Coronary artery (tissue), 2 donors: ENCODE data around the gene KIAA0930.

Experiments
- DNase-seq: peaks from one replicate; pipeline ENCODE4 v3.0.0-alpha.2; 2017; ENCODE audit warnings: low spot score
- H3K27ac ChIP-seq, 2 donors: fragments of 200-600 bp; sonication (generic); one replicate each; pipeline ENCODE4 v1.5.1; 2016 to 2019
- H3K4me3 ChIP-seq: fragments of 200-600 bp; sonication (generic); 2 replicates; pipeline ENCODE4 v1.5.1; 2016; ENCODE audit warnings: mild to moderate bottlenecking, moderate library complexity
- TF ChIP-seq, protein P1 (sequence below): fragments of 200-600 bp; sonication (generic); IDR thresholded peaks from one replicate; pipeline ENCODE4 v1.5.1; 2019; ENCODE audit warnings: antibody characterized with exemption

KIAA0930 gene

DNA sequence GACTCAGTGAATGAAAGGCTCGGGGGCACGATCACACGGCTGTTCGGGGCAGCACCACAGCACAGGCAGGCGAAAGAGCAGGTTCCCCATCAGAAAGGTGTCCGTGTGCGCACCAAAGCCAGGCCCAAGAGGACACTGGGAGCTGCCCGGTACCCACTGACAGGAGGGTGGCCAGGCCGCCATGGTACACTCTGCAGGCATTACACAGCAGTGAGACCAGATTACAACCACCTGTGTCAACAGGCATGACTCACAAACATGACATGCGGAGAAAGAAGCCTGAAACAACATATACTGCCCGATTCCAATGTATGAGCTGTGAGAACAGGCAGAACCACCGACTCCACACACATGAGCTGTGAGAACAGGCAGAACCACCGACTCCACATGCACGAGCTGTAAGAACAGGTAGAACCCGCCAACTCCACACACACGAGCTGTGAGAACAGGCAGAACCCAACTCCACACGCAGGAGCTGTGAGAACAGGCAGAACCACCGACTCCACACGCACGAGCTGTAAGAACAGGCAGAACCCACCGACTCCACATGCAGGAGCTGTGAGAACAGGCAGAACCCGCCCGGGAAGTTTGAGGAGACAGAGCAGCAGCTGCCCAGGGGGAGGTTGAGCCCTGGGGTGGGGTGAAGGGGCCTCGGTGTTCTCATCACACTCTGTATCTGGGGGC is 32.6 kb downstream of the KIAA0930 start:
- DNase-seq: no peak
- Histone ChIP-seq H3K4me3 (no peak overlapping the region), H3K27ac (no peak overlapping the region)
- TF ChIP-seq, protein P1, sequence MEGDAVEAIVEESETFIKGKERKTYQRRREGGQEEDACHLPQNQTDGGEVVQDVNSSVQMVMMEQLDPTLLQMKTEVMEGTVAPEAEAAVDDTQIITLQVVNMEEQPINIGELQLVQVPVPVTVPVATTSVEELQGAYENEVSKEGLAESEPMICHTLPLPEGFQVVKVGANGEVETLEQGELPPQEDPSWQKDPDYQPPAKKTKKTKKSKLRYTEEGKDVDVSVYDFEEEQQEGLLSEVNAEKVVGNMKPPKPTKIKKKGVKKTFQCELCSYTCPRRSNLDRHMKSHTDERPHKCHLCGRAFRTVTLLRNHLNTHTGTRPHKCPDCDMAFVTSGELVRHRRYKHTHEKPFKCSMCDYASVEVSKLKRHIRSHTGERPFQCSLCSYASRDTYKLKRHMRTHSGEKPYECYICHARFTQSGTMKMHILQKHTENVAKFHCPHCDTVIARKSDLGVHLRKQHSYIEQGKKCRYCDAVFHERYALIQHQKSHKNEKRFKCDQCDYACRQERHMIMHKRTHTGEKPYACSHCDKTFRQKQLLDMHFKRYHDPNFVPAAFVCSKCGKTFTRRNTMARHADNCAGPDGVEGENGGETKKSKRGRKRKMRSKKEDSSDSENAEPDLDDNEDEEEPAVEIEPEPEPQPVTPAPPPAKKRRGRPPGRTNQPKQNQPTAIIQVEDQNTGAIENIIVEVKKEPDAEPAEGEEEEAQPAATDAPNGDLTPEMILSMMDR: no peak

DNA sequence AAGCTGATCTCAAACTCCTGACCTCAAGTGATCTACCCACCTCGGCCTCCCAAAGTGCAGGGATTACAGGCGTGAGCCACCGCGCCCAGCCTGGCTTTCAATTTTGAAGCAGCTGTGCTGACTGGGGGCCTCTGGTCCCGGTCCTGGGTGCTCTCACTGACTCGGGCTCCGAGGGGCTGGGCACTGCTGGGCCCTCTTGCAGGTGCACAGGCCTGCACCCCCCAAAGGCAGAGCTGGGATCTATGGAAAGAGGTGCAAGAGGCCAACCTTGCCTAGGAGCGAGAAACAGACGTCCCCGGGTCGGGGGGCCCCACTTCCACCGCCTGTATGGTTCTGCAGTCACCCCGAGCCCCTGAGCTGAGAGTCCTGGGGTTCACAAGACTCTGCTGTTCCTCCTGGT is 33.2 kb downstream of the KIAA0930 start:
- TF ChIP-seq, protein P1: no peak
- H3K27ac ChIP-seq: no peak overlapping the region
- no peak overlapping the region for H3K4me3 ChIP-seq
- DNase-seq: no peak

- TF ChIP-seq, protein P1: no peak
- Histone ChIP-seq H3K4me3 (no peak overlapping the region), H3K27ac (no peak overlapping the region)
- DNase-seq: no peak
Observed at GRCh38 chr22:45206233-45206632, 34.5 kb downstream of the KIAA0930 start.

DNA sequence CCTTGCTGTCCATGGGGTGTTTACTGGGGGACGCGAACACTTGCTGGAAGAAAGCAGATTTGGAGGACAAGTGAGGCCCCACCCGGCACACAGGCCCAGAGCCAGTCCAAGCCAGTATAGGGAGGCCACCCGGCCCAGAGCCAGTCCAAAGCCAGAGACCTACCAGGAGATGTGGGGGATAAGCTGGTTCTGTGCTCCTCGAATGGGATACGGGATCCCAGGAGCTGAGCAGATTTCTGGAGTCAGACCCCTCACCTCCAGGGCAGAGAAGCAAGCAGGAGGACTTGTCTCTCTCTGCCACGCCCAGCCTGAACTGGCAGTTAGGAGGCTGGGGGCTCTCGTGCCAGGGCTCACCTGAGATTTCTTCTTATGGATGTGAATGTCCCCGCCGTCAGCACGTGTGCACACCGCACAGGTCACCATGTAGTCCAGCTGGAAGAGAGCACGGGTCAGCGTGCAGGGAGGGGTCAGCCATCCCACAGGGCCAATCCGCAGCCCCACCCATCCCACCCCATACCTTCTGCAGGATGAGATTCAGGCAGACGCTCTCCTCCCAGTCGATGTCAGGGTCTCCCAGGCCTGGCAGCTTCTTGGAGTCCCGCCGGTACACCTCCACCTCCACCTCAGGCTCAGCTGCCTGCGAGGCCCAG is 35.3 kb downstream of the KIAA0930 start:
- Histone ChIP-seq H3K4me3 (no peak overlapping the region), H3K27ac (no peak overlapping the region)
- no peak for DNase-seq
- TF ChIP-seq, protein P1: no peak

DNA sequence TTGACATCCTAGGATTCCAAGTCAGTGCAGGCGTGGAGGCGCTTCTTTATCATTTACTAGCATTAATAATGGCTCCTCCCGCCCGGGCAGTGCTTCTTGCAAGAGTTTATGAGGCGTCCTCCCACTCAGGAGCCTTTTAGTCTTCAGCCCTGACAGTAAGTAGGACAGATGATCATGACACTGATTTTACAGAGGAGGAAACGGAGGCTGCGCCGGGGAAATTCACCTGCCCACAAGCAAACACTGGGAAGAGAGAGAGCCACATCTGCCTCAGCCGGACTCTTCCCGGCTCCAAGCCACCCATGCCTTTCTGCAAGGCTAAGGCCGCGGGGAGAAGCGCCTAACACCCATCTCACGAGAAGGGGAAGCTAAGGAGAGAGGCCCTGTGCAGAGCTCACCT is 35.9 kb downstream of the KIAA0930 start:
- no peak overlapping the region for H3K4me3 ChIP-seq
- no peak overlapping the region for H3K27ac ChIP-seq
- DNase-seq: no peak
- TF ChIP-seq, protein P1: no peak

GRCh38 chr22:45204241-45204640 is 36.5 kb downstream of the KIAA0930 start:
- TF ChIP-seq, protein P1: no peak
- DNase-seq: no peak
- H3K27ac ChIP-seq: no peak overlapping the region

More at GRCh38 chr22:45204241-45204640, 36.5 kb downstream of the KIAA0930 start:
- H3K4me3 ChIP-seq: no peak overlapping the region
